GM18498 (cell line): ENCODE results near the gene DNAJC18.
"Not testable (repeated sequence)": the region's sequence is repeated elsewhere in the genome, so short reads cannot be mapped to it uniquely, and the experiment has no call there.

Source experiments
- ATAC-seq: cut with Tn5 transposase; IDR thresholded peaks from one replicate; pipeline ENCODE4 v1.9.1; 2021; ENCODE audit warnings: mild to moderate bottlenecking, moderate library complexity; ENCODE audit not compliant: unreplicated experiment

The DNAJC18 gene

GRCh38 chr5:139389701-139390638 is 49.4 kb downstream of the DNAJC18 start, which contains the start of gene MZB1:
Gene MZB1, minus strand, starts transcription at chr5:139389913. Its CDS starts 57 bp downstream, at chr5:139389856.
- peak; percentile 47 for ATAC-seq

GRCh38 chr5:139388198-139388821 is 51.0 kb downstream of the DNAJC18 start:
- ATAC-seq = no peak

GRCh38 chr5:139387611-139388197 is 51.6 kb downstream of the DNAJC18 start:
- no peak for ATAC-seq

- ATAC-seq = not testable (repeated sequence)
These were observed 52.4 kb downstream of the DNAJC18 start for GRCh38 chr5:139386956-139387355.

GRCh38 chr5:139386050-139386438 is 53.3 kb downstream of the DNAJC18 start:
- ATAC-seq = no peak

- no peak for ATAC-seq
These were observed 54.0 kb downstream of the DNAJC18 start for GRCh38 chr5:139385061-139386049.

- ATAC-seq = no peak
These were observed 54.7 kb downstream of the DNAJC18 start for GRCh38 chr5:139384591-139385051.

GRCh38 chr5:139383993-139384590 is 55.2 kb downstream of the DNAJC18 start:
- no peak for ATAC-seq

- ATAC-seq = no peak
These were observed 55.9 kb downstream of the DNAJC18 start, which contains the start of gene SLC23A1 for GRCh38 chr5:139383275-139383992. Gene SLC23A1, minus strand, starts transcription at chr5:139383297. Its CDS starts 44 bp downstream, at chr5:139383253.

- ATAC-seq = no peak
These were observed 56.5 kb downstream of the DNAJC18 start for GRCh38 chr5:139382807-139383206.

- no peak for ATAC-seq
These were observed 57.2 kb downstream of the DNAJC18 start for GRCh38 chr5:139381837-139382761.

GRCh38 chr5:139379626-139380449 is 59.5 kb downstream of the DNAJC18 start:
- no peak for ATAC-seq

- ATAC-seq = no peak
These were observed 60.4 kb downstream of the DNAJC18 start for GRCh38 chr5:139378941-139379361.

GRCh38 chr5:139378101-139378825 is 61.1 kb downstream of the DNAJC18 start:
- ATAC-seq = no peak

- ATAC-seq = no peak
These were observed 62.1 kb downstream of the DNAJC18 start for GRCh38 chr5:139377226-139377625.

GRCh38 chr5:139376364-139376763 is 63.0 kb downstream of the DNAJC18 start:
- no peak for ATAC-seq
